PFSK-1 (cell line): ENCODE measurements around the gene RHOBTB3.

Experiments
- FOXP2 ChIP-seq: optimal IDR thresholded peaks from 2 replicates; pipeline ENCODE3; 2011; ENCODE audit warnings: borderline replicate concordance, control low read depth, inconsistent platforms; ENCODE audit not compliant: insufficient read depth; ENCODE audit errors: extremely low read length, extremely low read depth
- POLR2AphosphoS5 ChIP-seq: IDR thresholded peaks from 2 replicates; pipeline ENCODE4 v1.6.1; 2012; ENCODE audit warnings: low read depth, mild to moderate bottlenecking, control low read depth, low read length, moderate library complexity
- SIN3A ChIP-seq: IDR thresholded peaks from 2 replicates; pipeline ENCODE4 v1.6.1; 2012; ENCODE audit warnings: mild to moderate bottlenecking, low read length, moderate library complexity, borderline replicate concordance; ENCODE audit not compliant: insufficient read depth
- TAF1 ChIP-seq: IDR thresholded peaks from 2 replicates; pipeline ENCODE4 v1.6.1; 2012; ENCODE audit warnings: low read length, control low read depth, borderline replicate concordance; ENCODE audit not compliant: insufficient read depth
- TF ChIP-seq, protein P1 (sequence below), 2 experiments: IDR thresholded peaks; 2 replicates each; pipeline versions ENCODE4 v1.6.1 to v1.8.0; 2011 to 2012; ENCODE audit warnings: low read depth in 2 of 2, low read length in 2 of 2, control low read depth in 1 of 2, inconsistent platforms in 1 of 2, mild to moderate bottlenecking in 1 of 2, moderate library complexity in 1 of 2; ENCODE audit not compliant: insufficient read depth in 1 of 2

RHOBTB3 gene

DNA sequence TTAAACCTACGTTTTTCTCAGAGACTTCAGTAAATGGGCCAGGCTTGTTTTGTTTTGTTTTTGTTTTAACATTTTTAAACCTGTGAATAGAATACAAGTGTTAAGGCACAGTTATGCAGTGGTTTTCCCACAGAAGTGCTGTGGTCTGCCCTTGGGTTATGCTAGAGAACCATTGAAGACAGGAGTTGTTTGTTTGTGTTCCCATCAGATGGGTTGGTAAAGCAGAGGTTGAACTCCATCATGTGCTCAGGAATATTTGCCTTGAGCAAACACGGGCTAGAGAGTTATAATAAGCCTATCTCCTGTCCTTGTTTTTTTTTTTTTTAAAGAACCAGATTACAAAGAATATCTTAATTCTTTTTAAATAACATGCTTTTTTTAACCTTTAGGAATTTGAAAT, 28.5 kb downstream of the RHOBTB3 start:
- TF ChIP-seq POLR2AphosphoS5: no peak
- TF ChIP-seq, protein P1, sequence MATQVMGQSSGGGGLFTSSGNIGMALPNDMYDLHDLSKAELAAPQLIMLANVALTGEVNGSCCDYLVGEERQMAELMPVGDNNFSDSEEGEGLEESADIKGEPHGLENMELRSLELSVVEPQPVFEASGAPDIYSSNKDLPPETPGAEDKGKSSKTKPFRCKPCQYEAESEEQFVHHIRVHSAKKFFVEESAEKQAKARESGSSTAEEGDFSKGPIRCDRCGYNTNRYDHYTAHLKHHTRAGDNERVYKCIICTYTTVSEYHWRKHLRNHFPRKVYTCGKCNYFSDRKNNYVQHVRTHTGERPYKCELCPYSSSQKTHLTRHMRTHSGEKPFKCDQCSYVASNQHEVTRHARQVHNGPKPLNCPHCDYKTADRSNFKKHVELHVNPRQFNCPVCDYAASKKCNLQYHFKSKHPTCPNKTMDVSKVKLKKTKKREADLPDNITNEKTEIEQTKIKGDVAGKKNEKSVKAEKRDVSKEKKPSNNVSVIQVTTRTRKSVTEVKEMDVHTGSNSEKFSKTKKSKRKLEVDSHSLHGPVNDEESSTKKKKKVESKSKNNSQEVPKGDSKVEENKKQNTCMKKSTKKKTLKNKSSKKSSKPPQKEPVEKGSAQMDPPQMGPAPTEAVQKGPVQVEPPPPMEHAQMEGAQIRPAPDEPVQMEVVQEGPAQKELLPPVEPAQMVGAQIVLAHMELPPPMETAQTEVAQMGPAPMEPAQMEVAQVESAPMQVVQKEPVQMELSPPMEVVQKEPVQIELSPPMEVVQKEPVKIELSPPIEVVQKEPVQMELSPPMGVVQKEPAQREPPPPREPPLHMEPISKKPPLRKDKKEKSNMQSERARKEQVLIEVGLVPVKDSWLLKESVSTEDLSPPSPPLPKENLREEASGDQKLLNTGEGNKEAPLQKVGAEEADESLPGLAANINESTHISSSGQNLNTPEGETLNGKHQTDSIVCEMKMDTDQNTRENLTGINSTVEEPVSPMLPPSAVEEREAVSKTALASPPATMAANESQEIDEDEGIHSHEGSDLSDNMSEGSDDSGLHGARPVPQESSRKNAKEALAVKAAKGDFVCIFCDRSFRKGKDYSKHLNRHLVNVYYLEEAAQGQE (IDR thresholded peaks at IDR 0.05; ENCODE audit: insufficient read depth in 1 of 2, low read depth in 2 of 2, low read length in 2 of 2): no peak
- TF ChIP-seq TAF1: no peak
- TF ChIP-seq SIN3A: no peak
- TF ChIP-seq FOXP2: no peak

- TF ChIP-seq POLR2AphosphoS5: no peak
- TF ChIP-seq, protein P1 (IDR thresholded peaks at IDR 0.05; ENCODE audit: insufficient read depth in 1 of 2, low read depth in 2 of 2, low read length in 2 of 2): no peak
- no peak for TF ChIP-seq TAF1
- no peak for TF ChIP-seq FOXP2
- TF ChIP-seq SIN3A: no peak
Observed at GRCh38 chr5:95760273-95761191, 29.4 kb downstream of the RHOBTB3 start.

DNA sequence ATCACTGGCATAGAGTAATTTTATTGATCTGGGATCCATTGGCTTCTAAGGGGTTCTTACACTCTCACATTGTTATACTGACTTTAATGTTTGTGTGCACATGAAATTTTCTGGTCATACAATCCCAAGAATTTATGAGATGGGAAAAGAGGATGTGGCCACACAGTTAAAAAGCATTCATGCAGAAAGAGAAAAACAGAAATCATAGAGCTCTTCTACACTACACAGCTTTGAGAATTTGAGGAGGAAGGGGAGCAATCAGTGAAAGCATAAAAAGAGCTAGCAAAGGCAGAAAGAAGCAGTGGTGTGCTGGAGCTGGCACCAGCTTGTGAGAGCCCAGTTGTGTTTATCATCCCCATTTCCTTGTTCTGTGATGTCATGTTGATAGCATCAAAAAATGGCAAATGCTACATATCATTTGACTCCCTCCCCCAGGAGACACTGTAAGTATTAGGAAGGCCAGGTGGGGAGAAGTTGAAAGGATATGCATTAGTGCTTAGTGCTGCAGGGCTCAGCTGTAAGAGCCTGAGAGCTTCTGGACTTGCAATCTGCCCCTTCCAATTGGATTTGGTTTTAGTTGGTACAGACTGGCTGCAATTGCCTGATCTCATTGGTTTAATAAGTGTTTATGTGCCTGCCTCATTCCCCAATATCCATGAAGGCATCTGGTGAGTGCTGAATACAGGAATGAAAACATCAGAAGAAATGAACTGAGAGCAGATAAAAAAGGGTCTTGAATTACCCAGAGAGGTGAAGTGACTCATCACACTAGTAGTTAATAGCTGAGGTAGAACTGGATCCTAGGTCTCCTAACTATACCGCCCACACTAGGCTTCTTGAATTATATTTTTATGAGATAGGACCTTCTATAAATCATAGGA, 30.9 kb downstream of the RHOBTB3 start:
- TF ChIP-seq, protein P1 (IDR thresholded peaks at IDR 0.05; ENCODE audit: insufficient read depth in 1 of 2, low read depth in 2 of 2, low read length in 2 of 2): no peak
- TF ChIP-seq TAF1 (no peak), POLR2AphosphoS5 (no peak), FOXP2 (no peak), SIN3A (no peak)

GRCh38 chr5:95762652-95763041, 31.5 kb downstream of the RHOBTB3 start:
- TF ChIP-seq SIN3A (no peak), TAF1 (no peak), POLR2AphosphoS5 (no peak), FOXP2 (no peak)
- TF ChIP-seq, protein P1 (IDR thresholded peaks at IDR 0.05; ENCODE audit: insufficient read depth in 1 of 2, low read depth in 2 of 2, low read length in 2 of 2): no peak
